Measurements from ENCODE around the gene NAA38. TPM values are rescaled to one million over a fixed set of nuclear protein-coding genes. Genes with fewer than 3 reads are reported as not detected.

Gene NAA38
- total RNA-seq, 1 experiment from 2014 or later = 50.2 TPM

DNA sequence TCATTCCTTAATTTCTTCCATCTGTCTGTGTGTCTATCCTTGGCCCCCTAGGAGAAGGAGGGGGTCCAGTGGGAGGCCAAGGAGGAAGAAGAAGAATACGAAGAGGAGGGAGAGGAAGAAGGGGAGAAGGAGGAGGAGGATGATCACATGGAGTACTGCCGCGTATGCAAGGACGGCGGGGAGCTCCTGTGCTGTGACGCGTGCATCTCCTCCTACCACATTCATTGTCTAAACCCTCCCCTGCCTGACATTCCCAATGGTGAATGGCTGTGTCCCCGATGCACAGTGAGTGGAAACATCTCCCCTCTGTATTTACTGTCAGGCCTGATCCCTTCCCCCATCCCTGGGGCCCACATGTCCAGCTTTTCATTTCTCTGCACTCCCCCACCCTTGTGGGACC lies 37.5 kb upstream of the NAA38 start:
- no peak overlapping the region for H3T11ph ChIP-seq (ENCODE audit: low read length)
- no peak overlapping the region for H3K9ac ChIP-seq (ENCODE audit: extremely low read depth, insufficient read length, low read length)
- TF ChIP-seq, protein P1, sequence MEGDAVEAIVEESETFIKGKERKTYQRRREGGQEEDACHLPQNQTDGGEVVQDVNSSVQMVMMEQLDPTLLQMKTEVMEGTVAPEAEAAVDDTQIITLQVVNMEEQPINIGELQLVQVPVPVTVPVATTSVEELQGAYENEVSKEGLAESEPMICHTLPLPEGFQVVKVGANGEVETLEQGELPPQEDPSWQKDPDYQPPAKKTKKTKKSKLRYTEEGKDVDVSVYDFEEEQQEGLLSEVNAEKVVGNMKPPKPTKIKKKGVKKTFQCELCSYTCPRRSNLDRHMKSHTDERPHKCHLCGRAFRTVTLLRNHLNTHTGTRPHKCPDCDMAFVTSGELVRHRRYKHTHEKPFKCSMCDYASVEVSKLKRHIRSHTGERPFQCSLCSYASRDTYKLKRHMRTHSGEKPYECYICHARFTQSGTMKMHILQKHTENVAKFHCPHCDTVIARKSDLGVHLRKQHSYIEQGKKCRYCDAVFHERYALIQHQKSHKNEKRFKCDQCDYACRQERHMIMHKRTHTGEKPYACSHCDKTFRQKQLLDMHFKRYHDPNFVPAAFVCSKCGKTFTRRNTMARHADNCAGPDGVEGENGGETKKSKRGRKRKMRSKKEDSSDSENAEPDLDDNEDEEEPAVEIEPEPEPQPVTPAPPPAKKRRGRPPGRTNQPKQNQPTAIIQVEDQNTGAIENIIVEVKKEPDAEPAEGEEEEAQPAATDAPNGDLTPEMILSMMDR (conservative IDR thresholded peaks at IDR 0.05) = no peak
- no peaks in the 10 kb centered on the region for H3K23me2 ChIP-seq (ENCODE audit: insufficient read length, low read depth, low read length, poor library complexity, severe bottlenecking)
- H2BK12ac ChIP-seq (ENCODE audit: insufficient read length, low read depth, low read length) = no peak overlapping the region
- H3K9me3 ChIP-seq (ENCODE audit: control insufficient read depth, low read depth, low read length) = no peaks in the 10 kb centered on the region
- H2BK5ac ChIP-seq (ENCODE audit: insufficient read length, low read length) = no peak overlapping the region
- H3K4me2 ChIP-seq (ENCODE audit: insufficient read depth, insufficient read length, low read length) = no peak overlapping the region
- no peak overlapping the region for H3K18ac ChIP-seq (ENCODE audit: insufficient read length, low read depth, low read length)
- no peak overlapping the region for H4K91ac ChIP-seq (ENCODE audit: insufficient read length, low read depth, low read length)
- peak; percentile 8 for DNase-seq
- no peaks in the 10 kb centered on the region for H4K20me1 ChIP-seq (ENCODE audit: control insufficient read depth, insufficient read depth, insufficient read length)
- Mint-ChIP-seq H3K27ac (peak overlapping the region in 2 of 3 experiments; percentile 16 to 24; a peak in 1 of 7 replicates), H3K4me1 (no peaks in the 10 kb centered on the region), H3K9me3 (no peaks in the 10 kb centered on the region), H3K4me3 (no peak overlapping the region), H3K27me3 (ENCODE audit: low read depth) (no peaks in the 10 kb centered on the region), H3K36me3 (ENCODE audit: insufficient read depth in 1 of 3, low read depth in 3 of 3) (peaks cover 8 to 67% (median 30%) of the 10 kb centered on the region in 3 experiments; a peak in 6 of 7 replicates)
- no peak overlapping the region for H3K27ac ChIP-seq (ENCODE audit: insufficient read length, low read depth, low read length)
- no peak overlapping the region for H2AK5ac ChIP-seq (ENCODE audit: insufficient read length, low read length)
- H3K27me3 ChIP-seq (ENCODE audit: insufficient read depth, low read length) = no peaks in the 10 kb centered on the region
- H2AFZ ChIP-seq (ENCODE audit: low read length) = no peak overlapping the region
- H4K8ac ChIP-seq (replicated peaks; ENCODE audit: insufficient read length, low read depth, low read length) = no peak overlapping the region
- no peak overlapping the region for H2BK120ac ChIP-seq (ENCODE audit: low read depth, low read length, poor library complexity, severe bottlenecking)
- H3K4me1 ChIP-seq (ENCODE audit: insufficient read depth, low read length) = no peaks in the 10 kb centered on the region
- H3K79me2 ChIP-seq (ENCODE audit: insufficient read depth, low read length) = no peaks in the 10 kb centered on the region
- H3K56ac ChIP-seq (ENCODE audit: insufficient read length, low read depth, low read length) = no peak overlapping the region
- no peak overlapping the region for H3K14ac ChIP-seq (ENCODE audit: insufficient read depth, low read length)
- no peak overlapping the region for H2BK15ac ChIP-seq (ENCODE audit: low read depth, low read length)
- no peak overlapping the region for H4K5ac ChIP-seq (ENCODE audit: insufficient read length, low read depth, low read length)
- no CpG with 5 or more reads among the region's 8 CpGs for WGBS (ENCODE audit: extremely low coverage, insufficient read length, low lambda C conversion rate)
- H3K23ac ChIP-seq (ENCODE audit: insufficient read length, low read depth, low read length) = no peak overlapping the region
- H3K79me1 ChIP-seq (ENCODE audit: insufficient read depth, low read depth, low read length, poor library complexity, severe bottlenecking) = no peaks in the 10 kb centered on the region
- H3K4ac ChIP-seq (ENCODE audit: low read depth, low read length) = no peak overlapping the region
- H2BK20ac ChIP-seq (ENCODE audit: low read depth, low read length, poor library complexity, severe bottlenecking) = no peak overlapping the region

All from H9 (cell line).